ENCODE measurements around the gene NTSR2.

Gene NTSR2

DNA sequence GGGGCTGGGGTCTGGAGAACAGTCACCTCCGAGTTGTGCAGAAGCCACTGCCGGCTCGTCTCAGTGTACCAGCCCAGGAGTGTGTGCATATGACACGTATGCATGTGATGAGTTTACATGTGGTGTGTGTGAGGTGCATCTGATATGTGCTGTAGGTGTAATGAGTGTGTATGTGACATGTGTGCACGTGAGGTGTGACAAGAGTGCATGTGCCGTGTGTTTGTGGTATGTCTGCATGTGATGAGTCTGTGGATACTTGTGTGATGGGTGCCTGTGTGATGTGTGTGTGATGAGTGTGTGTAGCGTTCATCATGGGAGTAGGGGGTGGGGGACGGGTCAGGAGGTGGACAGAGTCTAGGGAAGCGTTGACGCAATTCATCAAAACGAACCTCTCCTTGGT lies 12.8 kb downstream of the NTSR2 start:
- Histone ChIP-seq H3K27me3 (ENCODE audit: insufficient read depth, low read depth, severe bottlenecking) (no peaks in the 10 kb centered on the region), H3K9me3 (ENCODE audit: severe bottlenecking) (peaks cover 10% of the 10 kb centered on the region), H3K27ac (no peak overlapping the region), H3K36me3 (no peaks in the 10 kb centered on the region), H3K4me3 (ENCODE audit: low read depth, low read length) (no peak overlapping the region)
- DNase-seq: no peak
- TF ChIP-seq, protein P1, sequence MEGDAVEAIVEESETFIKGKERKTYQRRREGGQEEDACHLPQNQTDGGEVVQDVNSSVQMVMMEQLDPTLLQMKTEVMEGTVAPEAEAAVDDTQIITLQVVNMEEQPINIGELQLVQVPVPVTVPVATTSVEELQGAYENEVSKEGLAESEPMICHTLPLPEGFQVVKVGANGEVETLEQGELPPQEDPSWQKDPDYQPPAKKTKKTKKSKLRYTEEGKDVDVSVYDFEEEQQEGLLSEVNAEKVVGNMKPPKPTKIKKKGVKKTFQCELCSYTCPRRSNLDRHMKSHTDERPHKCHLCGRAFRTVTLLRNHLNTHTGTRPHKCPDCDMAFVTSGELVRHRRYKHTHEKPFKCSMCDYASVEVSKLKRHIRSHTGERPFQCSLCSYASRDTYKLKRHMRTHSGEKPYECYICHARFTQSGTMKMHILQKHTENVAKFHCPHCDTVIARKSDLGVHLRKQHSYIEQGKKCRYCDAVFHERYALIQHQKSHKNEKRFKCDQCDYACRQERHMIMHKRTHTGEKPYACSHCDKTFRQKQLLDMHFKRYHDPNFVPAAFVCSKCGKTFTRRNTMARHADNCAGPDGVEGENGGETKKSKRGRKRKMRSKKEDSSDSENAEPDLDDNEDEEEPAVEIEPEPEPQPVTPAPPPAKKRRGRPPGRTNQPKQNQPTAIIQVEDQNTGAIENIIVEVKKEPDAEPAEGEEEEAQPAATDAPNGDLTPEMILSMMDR (IDR thresholded peaks at IDR 0.05; ENCODE audit: low read depth, low read length): no peak

DNA sequence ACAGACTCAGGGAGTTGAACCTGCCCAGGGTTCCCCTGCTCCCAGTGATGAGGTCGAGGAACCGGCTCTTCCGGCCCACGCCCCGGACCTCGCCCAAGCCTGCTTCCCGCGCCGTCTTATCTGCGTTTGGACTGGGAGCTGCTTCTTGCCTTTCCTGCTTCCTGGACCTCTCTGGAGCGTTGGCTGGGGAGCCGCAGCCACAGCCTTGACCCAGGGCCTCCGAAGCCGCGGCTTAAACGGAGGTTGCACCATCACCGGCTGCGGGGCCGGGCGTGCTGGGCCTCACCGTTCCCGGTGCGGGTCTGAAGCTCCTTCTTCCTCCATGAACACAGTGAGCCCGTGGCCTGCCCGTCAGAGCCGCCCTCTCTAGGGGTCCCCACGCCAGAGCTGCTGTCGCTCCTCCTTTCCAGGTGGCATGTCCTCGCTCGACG lies 13.3 kb downstream of the NTSR2 start:
- H3K9me3 ChIP-seq (ENCODE audit: severe bottlenecking): peaks cover 8% of the 10 kb centered on the region
- no peaks in the 10 kb centered on the region for H3K27me3 ChIP-seq (ENCODE audit: insufficient read depth, low read depth, severe bottlenecking)
- H3K4me3 ChIP-seq (ENCODE audit: low read depth, low read length): no peak overlapping the region
- no peak for DNase-seq
- H3K36me3 ChIP-seq: no peaks in the 10 kb centered on the region
- H3K27ac ChIP-seq: no peak overlapping the region
- TF ChIP-seq, protein P1 (IDR thresholded peaks at IDR 0.05; ENCODE audit: low read depth, low read length): no peak

DNA sequence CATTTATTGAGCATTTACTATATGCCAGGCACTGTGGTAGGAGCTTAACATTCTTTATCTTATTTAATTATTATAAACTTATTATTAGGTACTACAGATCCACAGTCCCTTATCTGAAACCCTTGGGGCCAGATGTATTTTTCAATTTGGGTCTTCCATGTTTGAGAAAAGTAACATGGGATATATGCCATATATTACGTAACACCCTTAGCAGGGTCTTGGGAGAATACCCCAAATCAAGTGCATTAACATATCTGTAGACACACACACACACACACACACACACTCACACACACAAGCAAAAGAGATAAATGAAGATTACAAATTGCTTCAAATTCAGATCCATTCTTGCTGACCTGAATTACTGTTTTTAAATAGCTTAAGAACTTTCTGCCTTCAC lies 13.7 kb downstream of the NTSR2 start:
- Histone ChIP-seq H3K27ac (no peak overlapping the region), H3K9me3 (ENCODE audit: severe bottlenecking) (peaks cover 8% of the 10 kb centered on the region), H3K36me3 (no peaks in the 10 kb centered on the region), H3K4me3 (ENCODE audit: low read depth, low read length) (no peak overlapping the region), H3K27me3 (ENCODE audit: insufficient read depth, low read depth, severe bottlenecking) (no peaks in the 10 kb centered on the region)
- no peak for DNase-seq
- TF ChIP-seq, protein P1 (IDR thresholded peaks at IDR 0.05; ENCODE audit: low read depth, low read length): no peak

DNA sequence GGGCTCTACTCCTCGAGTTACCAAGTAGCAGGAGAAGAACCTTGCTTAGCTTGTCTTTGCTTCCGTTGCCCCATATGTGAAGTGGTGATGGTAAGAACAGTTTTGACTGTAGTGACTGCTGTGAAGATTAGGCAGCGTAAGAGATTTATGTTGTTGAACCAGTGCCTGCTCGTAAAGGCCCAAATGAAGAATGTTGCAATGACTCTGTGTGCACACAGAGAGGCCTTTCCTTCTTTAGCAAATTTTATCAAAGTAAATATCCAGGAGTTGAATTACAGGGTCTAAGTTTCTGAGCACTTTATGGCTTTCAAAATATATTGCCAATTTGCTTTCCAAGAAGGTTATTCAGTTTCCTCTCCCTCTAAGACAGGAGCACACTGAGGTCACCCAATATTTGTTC lies 14.5 kb downstream of the NTSR2 start:
- Histone ChIP-seq H3K4me3 (ENCODE audit: low read depth, low read length) (no peak overlapping the region), H3K27ac (no peak overlapping the region), H3K36me3 (no peaks in the 10 kb centered on the region), H3K27me3 (ENCODE audit: insufficient read depth, low read depth, severe bottlenecking) (no peaks in the 10 kb centered on the region), H3K9me3 (ENCODE audit: severe bottlenecking) (peaks cover 8% of the 10 kb centered on the region)
- TF ChIP-seq, protein P1 (IDR thresholded peaks at IDR 0.05; ENCODE audit: low read depth, low read length): no peak
- no peak for DNase-seq

DNA sequence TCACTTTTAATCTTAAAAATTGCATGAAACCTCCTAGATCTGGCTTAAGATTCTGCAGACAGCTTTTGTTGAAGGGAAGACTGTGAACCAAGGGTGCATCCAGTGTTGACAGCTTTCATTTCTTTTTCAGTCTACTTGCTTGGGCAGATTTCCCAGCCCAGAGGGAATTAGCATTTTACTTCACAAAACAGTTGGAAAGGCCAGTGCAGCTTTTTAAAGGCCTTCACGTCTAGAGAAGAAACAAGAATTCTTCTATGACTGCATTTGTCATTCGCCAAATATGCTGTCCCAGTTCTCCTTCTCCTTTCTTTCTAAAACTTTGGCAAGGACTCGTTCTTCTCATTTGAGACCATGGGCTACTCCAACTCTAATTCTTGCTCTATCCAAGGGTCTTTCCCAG lies 17.4 kb downstream of the NTSR2 start:
- Histone ChIP-seq H3K9me3 (ENCODE audit: severe bottlenecking) (no peaks in the 10 kb centered on the region), H3K36me3 (no peaks in the 10 kb centered on the region), H3K27me3 (ENCODE audit: insufficient read depth, low read depth, severe bottlenecking) (no peaks in the 10 kb centered on the region), H3K4me3 (ENCODE audit: low read depth, low read length) (no peak overlapping the region), H3K27ac (no peak overlapping the region)
- TF ChIP-seq, protein P1 (IDR thresholded peaks at IDR 0.05; ENCODE audit: low read depth, low read length): no peak
- no peak for DNase-seq

DNA sequence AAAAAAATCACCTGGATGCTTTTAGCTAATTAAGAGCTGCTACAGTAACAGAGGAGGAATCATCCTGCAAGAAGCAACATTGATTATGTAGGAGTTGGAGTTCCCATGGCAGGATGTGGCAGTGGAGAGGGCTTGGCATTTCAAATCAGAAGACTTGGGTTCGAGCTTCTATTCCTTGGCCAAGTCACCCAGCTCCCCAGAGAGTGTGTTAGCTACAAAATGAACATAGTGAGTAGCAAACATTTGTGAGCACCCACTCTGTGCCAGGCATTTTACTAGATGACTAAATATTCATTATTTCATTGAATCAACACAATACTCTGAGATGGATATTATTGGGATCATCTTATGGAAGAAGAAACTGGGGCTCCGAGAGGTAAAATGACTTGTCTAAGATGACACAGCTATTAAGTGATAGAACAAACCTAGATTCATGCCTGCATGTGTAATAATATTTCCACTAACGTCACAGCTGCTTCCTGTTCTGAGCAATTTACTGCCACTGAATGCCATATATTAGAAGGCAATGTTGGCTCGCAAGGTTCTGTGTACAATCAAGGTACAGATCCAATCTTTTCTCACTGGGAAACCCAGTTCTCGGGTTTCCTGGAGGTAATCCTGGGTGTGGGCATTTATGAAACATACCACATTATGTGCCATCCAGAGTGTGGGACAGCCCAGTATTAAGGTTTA lies 18.0 kb downstream of the NTSR2 start:
- H3K9me3 ChIP-seq (ENCODE audit: severe bottlenecking): no peaks in the 10 kb centered on the region
- TF ChIP-seq, protein P1 (IDR thresholded peaks at IDR 0.05; ENCODE audit: low read depth, low read length): no peak
- no peaks in the 10 kb centered on the region for H3K27me3 ChIP-seq (ENCODE audit: insufficient read depth, low read depth, severe bottlenecking)
- H3K27ac ChIP-seq: no peak overlapping the region
- no peak for DNase-seq
- H3K4me3 ChIP-seq (ENCODE audit: low read depth, low read length): no peak overlapping the region
- H3K36me3 ChIP-seq: no peaks in the 10 kb centered on the region
